HG02870 (cell line): ENCODE data around the gene SLC6A9.

Experiments
- ATAC-seq: cut with Tn5 transposase; IDR thresholded peaks from one replicate; pipeline ENCODE4 v1.9.1; 2021; ENCODE audit warnings: mild to moderate bottlenecking, moderate library complexity; ENCODE audit not compliant: unreplicated experiment

SLC6A9 gene

GRCh38 chr1:43951021-43951985 lies 80.0 kb downstream of the SLC6A9 start:
- ATAC-seq = no peak

GRCh38 chr1:43949678-43950077 lies 81.6 kb downstream of the SLC6A9 start:
- no peak for ATAC-seq

DNA sequence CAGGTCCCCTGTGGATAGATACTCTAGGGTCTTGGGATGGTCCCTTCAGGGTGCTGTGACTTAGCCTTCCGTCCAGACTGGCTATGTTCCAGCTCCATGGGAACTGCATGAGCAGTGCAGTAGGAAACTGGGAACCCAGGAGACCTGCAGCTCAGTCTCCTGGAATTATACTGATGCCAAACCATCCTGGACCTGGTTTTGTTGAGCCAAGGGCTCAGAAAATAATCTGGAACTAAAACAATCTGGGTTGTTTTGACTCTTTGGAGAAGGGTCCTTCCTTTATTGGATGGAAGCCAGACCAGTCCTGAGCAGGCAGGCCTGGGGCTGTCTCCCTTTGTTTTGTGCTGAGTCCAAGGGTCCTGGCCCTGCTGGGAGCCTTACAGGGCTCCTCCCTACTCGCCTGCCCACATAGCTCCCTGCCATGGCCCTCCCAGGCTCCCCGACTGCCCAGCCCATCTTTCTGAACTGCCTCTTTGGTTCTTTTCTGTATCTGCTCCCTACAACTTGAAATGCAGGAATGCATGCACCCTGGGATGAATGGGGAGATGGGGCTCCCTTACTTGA lies 83.3 kb downstream of the SLC6A9 start:
- ATAC-seq = no peak

GRCh38 chr1:43947061-43947873 lies 84.0 kb downstream of the SLC6A9 start:
- no peak for ATAC-seq
